Urinary bladder (tissue), 4 donors: ENCODE measurements around the gene MYO1E. TPM values are rescaled to one million over a fixed set of nuclear protein-coding genes. Genes with fewer than 3 reads are reported as not detected.
A peak's percentile ranks its signal among the peaks of the same experiment; 100 is the strongest.
"Not testable (repeated sequence)": the region's sequence is repeated elsewhere in the genome, so short reads cannot be mapped to it uniquely, and the experiment has no call there.

Source experiments
- DNase-seq: peaks from one replicate; pipeline ENCODE4 v3.0.0-alpha.2; 2015; ENCODE audit errors: extremely low spot score
- H3K27ac ChIP-seq: one replicate; pipeline ENCODE4 v1.5.1; 2013; ENCODE audit warnings: low read depth, mild to moderate bottlenecking, moderate library complexity
- H3K36me3 ChIP-seq: one replicate; pipeline ENCODE4 v1.6.1; 2013; ENCODE audit warnings: mild to moderate bottlenecking, moderate library complexity; ENCODE audit not compliant: insufficient read depth
- H3K4me1 ChIP-seq: one replicate; pipeline ENCODE4 v1.6.1; 2013; ENCODE audit warnings: mild to moderate bottlenecking, moderate library complexity; ENCODE audit not compliant: insufficient read depth
- H3K4me3 ChIP-seq: one replicate; pipeline ENCODE4 v1.5.1; 2013; ENCODE audit warnings: low read depth, low read length
- WGBS: extraction: QIAGEN DNeasy Blood & Tissue Kit; methylation state at CpG from one replicate; pipeline ENCODE4 v1.1.7; 2013; 5-methylcytosine and 5-hydroxymethylcytosine counted together
- polyA plus RNA-seq: library from polyadenylated mRNA; stranded (reverse); fragments of 200-250 nt; gene quantifications from one replicate; pipeline ENCODE4 v1.2.3, GENCODE V29; 2013
- total RNA-seq: library from RNA; depleted of rRNA; stranded (reverse); fragments of >200 nt; gene quantifications from one replicate; pipeline ENCODE4 v1.2.3, GENCODE V29; 2014
- donor health status: healthy with polysubstance abuse.
- donor health status: healthy.

The MYO1E gene
- 60.0 TPM for total RNA-seq
- 20.2 TPM for polyA plus RNA-seq

DNA sequence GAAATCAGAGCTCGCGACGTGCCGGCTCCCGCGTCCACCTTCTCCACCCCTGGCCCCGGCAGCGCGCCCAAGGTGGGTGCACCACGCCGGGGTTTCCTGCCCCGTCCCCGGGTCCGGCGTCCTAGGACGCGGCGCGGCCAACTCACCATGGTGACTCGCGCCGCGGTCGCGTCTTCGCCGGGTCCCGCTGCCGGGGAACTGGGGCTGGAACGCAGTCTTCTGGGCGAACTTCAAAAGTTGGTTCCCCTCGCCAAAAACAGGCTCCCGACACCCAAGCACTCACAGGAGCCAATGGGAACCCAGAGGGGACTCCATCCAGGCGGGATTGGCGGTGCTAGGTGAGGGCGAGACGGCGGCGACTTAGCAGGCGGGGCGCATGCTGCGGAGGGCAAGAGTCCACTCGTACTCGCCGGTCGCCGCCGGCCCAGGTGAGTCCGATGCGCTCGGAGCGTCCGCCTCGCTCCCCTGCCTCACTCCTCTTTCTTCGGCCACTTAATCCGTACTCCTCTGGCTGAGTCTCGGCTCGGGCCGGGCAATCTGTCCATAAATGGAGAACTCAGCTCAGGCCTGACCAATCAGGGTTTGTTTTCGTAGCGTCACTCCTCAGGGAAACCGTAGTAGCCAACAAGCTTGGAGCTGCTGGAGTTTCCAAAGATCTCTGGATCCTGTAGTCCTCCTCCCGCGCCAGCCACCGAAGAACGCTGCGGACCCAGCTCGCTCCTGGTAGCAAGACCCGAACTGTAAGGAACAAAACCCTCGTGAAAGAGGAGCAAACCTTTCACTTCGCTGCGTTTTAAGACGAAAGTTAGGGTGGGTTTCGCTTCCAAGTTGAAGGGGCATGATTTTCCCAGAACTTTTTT, at the start of gene MYO1E:
Gene MYO1E, minus strand, starts transcription at position 520 of the 860 bp plus-strand sequence. Its CDS starts 371 bp downstream, at position 149.
- Histone ChIP-seq H3K4me1 (peaks cover 3% of the 10 kb centered on the region), H3K27ac (peak within 1 kb of the TSS; percentile 90), H3K36me3 (no peaks in the 10 kb centered on the region), H3K4me3 (peak within 1 kb of the TSS; percentile 95)
- peak; percentile 93 for DNase-seq
- WGBS, result under 1% methylated on average over 74 of the region's 74 CpGs

DNA sequence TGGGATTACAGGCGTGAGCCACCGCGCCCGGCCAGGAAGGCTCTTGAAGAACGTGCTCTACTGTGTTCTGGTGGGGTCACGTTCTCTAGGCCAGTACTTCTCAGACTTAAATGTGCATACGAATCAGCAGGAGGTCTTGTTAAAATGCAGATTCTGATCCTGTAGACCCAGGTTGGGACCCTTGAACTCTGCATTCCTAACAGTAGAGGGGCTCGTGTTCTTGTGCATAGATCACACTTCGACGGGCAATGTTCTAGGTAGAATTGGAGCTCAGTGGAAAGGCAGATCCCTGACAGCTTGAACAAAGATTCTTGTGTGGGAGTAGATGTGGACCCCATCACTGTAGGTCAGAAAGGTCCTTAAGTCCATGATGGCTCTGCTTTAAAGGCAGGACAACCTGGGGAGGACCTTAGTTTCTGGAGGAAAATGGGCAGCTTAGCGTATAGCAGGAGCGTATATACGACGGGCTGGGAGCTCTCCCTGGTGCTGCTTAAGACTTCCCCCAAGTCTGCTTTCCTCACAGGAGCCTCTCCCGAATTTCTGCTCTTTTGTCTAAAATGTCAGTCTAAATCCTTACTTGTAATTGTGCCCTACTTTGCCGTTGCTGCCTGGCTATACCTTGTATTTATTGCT, 48.4 kb upstream of the MYO1E start:
- Histone ChIP-seq H3K27ac (no peak overlapping the region), H3K4me3 (no peak overlapping the region), H3K4me1 (no peaks in the 10 kb centered on the region), H3K36me3 (no peaks in the 10 kb centered on the region)
- no peak for DNase-seq
- 25% methylated on average over 12 of the region's 16 CpGs for WGBS

DNA sequence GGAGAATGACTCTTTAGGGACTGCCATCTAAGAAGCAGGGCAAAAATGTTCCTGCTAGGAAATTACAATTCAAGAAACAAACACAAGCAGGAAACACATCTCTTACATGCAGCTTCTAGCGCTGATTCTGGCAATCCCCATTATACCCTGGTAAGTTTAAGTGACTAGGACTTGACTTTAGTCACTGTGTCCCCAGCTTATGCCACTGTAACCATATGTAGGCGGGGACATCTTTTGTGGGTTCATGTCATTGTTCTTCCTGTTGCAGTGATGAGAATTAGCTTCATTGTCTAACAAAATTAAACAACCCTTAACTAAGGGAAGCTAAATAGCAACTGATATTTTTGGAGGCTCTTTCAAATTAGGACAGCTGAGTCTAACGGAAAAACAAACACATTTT, 47.4 kb upstream of the MYO1E start:
- H3K4me1 ChIP-seq, result no peaks in the 10 kb centered on the region
- no peak overlapping the region for H3K27ac ChIP-seq
- WGBS, result 84% methylated on average over 3 of the region's 3 CpGs
- H3K36me3 ChIP-seq, result no peaks in the 10 kb centered on the region
- no peak overlapping the region for H3K4me3 ChIP-seq
- no peak for DNase-seq

- Histone ChIP-seq H3K4me1 (no peaks in the 10 kb centered on the region), H3K27ac (no peak overlapping the region), H3K36me3 (no peaks in the 10 kb centered on the region), H3K4me3 (no peak overlapping the region)
- WGBS, result 68% methylated on average over 1 of the region's 1 CpG
- DNase-seq, result no peak
Measured at GRCh38 chr15:59419170-59419569, 46.5 kb upstream of the MYO1E start.

GRCh38 chr15:59416816-59417215, 44.1 kb upstream of the MYO1E start:
- 67% methylated on average over 4 of the region's 4 CpGs for WGBS
- DNase-seq, result no peak
- Histone ChIP-seq H3K27ac (no peak overlapping the region), H3K36me3 (no peaks in the 10 kb centered on the region), H3K4me1 (no peaks in the 10 kb centered on the region), H3K4me3 (no peak overlapping the region)

GRCh38 chr15:59413577-59413976, 40.9 kb upstream of the MYO1E start:
- WGBS, result 71% methylated on average over 2 of the region's 2 CpGs
- DNase-seq, result no peak
- no peak overlapping the region for H3K4me3 ChIP-seq
- no peak overlapping the region for H3K27ac ChIP-seq
- H3K4me1 ChIP-seq, result no peaks in the 10 kb centered on the region
- no peaks in the 10 kb centered on the region for H3K36me3 ChIP-seq

DNA sequence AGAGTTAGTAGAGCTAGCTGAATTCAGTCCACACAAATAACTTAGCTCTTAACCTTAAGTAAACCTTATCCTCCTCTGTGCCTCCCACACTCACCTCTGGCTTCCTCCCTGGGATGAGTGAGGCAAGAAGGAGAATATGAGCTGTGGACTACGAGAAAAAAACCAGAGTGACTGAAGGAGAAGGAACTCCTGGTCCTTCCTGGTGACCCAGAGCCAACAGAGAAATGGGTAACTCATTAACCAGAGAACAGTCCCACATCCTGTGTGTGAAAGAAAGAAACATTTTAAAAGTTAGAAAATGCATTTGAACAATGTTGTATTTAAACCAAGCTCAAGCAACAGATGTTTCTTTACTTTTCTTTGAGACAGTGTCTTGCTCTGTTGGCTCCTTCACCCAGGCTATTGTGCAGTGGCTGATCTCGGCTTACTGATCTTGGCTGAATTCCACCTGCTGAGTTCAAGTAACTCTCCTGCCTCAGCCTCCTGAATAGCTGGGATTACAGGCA, 37.8 kb upstream of the MYO1E start:
- WGBS, result 22% methylated on average over 2 of the region's 2 CpGs
- Histone ChIP-seq H3K27ac (no peak overlapping the region), H3K4me1 (no peaks in the 10 kb centered on the region), H3K36me3 (no peaks in the 10 kb centered on the region), H3K4me3 (no peak overlapping the region)
- no peak for DNase-seq

DNA sequence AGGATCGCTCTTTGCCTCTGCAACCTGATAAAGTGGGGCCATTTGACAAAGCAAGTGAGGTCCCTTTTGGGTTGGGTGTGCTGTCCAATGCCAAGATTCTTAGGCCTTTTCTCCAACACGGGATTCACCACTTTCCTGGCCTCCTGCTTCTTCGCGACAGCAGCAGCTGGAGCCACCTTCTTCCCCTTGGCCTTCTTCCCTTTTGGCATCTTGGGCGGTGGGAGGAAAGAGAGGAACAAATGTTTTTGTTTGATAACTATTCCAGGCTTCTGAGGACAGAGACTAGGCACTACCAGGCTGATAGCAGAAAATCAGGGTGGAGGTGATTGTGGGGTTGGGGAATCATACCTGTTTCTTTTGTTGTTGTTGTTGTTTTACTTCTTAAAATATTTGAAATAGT, 35.3 kb upstream of the MYO1E start:
- no peak overlapping the region for H3K27ac ChIP-seq
- no peak for DNase-seq
- no peaks in the 10 kb centered on the region for H3K36me3 ChIP-seq
- H3K4me1 ChIP-seq, result no peaks in the 10 kb centered on the region
- WGBS, result 52% methylated on average over 5 of the region's 5 CpGs
- no peak overlapping the region for H3K4me3 ChIP-seq

DNA sequence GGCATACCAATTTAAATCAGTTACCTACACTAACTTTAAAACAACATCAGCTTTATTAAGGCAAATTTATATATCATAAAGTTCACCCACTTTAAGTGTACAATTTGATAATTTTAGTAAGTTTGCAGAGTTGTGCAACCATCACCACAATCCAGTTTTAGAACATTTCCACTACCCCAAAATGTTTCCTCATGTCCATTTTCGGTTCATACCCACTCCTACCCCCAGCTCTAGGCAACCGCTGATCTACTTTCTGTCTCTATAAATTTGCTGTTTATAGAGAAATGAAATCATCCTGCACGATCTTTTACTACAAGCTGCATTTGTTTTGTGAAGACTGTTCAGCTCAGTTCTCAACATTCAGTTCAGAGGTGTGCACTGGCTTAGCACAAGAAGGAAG, 33.8 kb upstream of the MYO1E start:
- Histone ChIP-seq H3K36me3 (no peaks in the 10 kb centered on the region), H3K4me1 (no peaks in the 10 kb centered on the region), H3K27ac (no peak overlapping the region), H3K4me3 (no peak overlapping the region)
- 55% methylated on average over 3 of the region's 3 CpGs for WGBS
- DNase-seq, result no peak

DNA sequence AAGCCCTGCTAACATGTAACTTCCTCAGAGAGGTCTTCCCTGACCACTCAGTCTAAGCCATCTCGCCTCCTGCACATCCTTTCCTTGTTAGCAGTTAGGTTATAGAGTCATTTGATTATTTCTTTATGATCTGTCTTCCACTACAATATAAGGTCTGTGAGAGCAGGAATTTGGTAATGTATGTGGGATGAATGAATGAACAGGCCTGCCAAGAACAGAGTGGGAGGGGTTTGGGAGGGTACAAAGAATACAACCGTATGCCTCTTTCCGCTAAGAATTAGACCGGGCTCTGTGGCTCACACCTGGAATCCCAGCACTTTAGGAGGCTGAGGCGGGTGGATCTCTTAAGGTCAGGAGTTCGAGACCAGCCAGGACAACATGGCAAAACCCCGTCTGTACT, 32.4 kb upstream of the MYO1E start:
- no peak for DNase-seq
- Histone ChIP-seq H3K4me3 (no peak overlapping the region), H3K36me3 (no peaks in the 10 kb centered on the region), H3K4me1 (no peaks in the 10 kb centered on the region), H3K27ac (no peak overlapping the region)
- WGBS, result 73% methylated on average over 7 of the region's 7 CpGs

DNA sequence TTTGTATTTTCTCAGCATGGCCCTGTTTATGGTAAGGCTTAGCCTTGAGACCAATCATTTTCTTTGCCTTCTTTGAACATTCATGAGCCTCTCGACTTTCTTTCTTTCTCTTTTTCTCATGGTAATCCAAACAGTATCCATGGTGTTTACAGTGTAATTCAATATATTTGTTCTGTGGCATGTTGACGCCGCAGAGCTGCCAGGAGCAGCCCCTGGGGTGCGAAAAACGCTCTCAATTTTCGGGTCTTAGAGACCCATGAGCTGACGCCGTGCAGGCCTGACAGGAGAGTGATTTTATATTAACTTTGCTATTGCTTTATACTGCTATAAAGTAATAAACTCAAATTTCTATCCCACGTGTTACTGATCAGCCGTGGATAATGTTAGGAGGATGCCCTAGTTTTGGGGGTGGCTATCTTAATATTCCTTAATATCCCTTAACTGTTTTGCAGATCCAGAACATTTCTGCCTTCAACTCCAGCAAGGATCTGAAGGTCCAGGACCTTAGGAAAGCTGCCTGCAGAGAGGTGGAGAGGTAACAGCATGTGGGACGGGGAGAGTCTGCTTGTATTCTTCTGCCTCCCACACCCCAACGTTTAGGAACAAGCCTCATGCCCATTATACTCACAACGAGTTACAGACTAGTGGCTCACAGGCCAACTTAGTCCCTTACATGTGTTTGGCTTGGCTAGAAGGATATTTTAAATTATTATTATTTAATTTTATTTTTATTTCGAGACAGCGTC, 29.3 kb upstream of the MYO1E start:
- Histone ChIP-seq H3K4me1 (no peaks in the 10 kb centered on the region), H3K4me3 (peak overlapping the region; percentile 9), H3K36me3 (no peaks in the 10 kb centered on the region), H3K27ac (no peak overlapping the region)
- WGBS, result 59% methylated on average over 15 of the region's 15 CpGs
- DNase-seq, result no peak

DNA sequence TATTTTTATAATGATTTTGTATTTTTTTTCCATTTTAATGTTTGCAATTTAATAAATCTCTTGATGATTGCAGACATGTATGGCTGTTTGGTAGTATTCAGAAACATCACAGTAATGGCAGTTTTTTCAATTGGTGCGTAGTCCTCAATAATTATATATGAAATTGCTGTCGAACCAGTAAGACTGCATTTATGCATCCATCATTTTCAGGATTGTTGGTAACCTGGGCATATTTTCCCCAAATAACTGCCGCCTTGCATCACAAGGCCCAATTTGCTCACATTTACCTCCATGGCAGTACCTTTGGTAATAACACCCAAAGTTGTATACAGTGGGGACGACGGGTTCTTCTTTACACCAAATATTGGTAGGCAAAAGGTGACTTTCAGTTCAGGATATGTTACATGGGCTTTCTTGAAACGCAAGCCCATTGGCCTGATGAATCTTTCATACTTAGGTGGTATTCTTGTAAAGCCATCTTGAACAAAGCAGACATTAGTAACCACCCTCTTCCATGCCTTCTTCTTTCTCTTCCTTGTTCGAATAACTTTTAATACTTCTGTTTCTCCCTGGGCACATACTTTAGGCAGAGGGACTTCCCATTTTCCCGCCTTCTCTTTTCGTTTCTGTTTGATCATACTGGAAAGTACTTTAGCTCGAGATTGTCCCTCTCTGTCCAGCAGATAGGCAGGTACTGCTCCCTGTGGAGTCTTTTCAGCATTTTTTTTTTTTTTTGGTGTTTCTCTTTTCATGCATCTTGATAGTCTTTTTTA, 28.6 kb upstream of the MYO1E start:
- not testable (repeated sequence) for H3K4me3 ChIP-seq, H3K27ac ChIP-seq, H3K4me1 ChIP-seq, DNase-seq, H3K36me3 ChIP-seq
- WGBS, result 81% methylated on average over 10 of the region's 10 CpGs
